Anterior cingulate cortex (tissue), 58 donors: ENCODE data around the gene CDADC1.

Experiments
- DNase-seq, 58 donors: peaks; one replicate each; lab custom pipeline; 2025; lab: John Stamatoyannopoulos, UW

The CDADC1 gene

DNA sequence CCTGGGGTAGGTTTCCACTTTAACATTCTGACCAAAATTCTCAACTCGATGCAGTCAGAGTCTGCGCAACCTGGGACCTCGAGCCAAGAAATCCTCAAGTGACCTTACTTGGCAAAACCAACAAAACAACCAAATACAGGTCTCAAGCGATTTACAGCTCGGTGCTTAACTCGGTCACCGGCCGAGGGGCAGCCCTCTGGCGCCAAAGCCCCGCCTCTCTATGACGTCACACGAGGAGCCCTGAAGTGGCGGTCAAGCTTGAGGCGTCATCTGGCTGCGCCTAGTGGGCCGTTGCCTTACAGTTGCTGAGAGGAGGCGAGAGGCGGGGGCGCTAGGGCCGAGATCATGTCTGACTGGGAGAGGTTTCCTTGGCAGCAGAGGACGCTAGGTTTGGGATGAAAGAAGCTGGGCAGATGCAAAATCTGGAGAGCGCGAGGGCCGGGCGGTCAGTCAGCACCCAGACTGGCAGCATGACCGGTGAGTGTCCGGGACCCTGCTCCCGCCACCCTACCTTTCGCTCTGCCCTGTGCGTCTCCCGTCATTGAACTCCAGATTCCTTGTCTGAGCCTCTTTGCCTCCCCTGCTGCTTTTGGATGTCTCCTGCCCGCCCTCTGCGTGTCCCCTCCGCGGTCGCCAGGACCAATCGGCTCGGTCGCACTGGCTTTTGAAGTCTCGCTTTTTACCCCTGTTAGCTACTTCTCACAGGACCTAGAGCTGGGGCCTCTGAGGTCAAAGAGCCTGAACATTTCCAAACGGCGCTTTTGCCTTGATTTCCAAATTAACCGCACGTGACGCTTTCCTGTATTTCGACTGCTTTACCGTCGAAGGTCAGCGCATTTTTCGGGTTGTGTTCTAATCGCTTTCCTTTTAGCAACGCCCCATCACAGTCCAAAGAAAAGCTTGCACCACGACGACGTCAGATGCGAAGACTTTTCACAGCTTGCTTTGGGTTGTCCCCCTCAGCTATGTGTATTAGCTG is at the start of gene CDADC1:
TSS of gene CDADC1 (plus strand) at position 283 of the 979 bp plus-strand sequence. CDS start at position 396, 113 bp downstream.
- DNase-seq, result peak; percentile 46 to 98 (median 92)

DNA sequence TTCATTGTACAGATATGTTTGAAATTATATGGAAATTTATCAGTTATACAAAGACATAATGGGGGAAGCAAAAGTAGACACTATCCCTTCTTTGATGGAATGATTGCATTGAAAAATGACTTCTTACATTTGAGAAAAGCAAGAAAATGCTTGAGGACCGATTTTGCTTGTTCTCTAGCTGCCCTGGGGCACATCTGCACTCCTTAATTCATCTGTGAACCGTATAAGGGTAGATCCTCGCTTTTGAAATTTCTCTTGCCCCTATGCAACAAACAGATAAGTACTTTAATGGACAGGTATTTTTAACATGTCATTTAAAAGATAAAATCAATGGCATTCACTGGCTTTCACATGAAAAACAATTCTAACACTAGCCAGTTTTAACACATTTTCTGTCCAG is 41.1 kb upstream of the CDADC1 start:
- no peak for DNase-seq

DNA sequence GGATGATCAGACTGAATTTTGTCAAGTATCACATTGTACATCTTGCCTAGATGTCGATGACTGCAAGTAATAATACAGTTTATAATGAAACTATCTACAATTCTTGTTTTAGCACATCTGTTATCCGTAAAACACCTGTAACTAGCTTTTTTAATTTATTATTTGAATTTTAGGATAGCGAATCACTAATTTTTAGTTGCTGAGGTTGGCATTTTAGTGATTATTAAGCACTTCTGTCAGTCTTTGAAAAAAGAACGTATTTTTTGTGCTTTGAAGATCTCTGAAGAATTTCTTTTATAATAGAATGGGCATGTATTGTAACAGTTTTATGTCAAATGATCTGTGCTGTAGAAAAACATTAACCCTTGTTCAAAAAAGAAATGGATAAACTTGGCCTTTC is 39.1 kb upstream of the CDADC1 start:
- no peak for DNase-seq

DNA sequence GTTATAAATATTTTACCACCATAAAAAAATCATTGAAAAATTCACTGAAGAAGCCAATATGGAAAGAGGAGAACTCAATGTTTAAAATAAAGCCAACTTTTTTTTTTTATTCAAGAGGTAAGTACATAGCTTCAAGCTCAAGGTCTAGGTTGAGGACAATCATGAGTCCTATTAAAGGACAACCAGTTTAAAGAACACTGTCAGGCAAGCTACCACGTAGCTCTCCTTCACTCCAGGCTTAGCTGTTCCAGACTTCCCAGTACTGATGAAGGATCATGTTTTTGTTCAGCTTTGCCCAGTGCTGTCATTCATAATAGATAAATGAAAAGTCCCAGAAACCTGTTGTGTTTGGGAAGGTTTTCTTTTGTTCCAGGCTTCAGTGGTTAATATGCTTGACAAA is 37.6 kb upstream of the CDADC1 start:
- DNase-seq, result no peak

DNA sequence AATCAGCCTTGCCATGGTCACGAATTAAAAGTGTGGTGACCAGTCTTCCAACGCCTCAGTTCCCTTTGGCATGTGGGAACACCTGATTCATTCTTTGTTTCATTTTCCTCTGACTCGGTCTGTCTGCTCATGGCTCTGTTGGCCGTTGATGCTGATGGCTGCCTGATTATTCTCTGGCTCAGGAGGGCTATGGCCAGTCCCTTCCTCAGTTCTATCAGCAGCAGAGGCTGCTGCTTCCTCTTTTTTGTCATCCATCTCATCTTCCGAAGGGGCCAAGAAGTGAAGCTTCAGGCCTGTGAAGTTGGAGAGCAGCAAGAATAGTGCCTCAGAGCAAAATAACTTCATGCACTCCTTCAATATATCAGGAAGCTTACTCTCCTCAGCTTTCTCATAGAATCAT is 37.1 kb upstream of the CDADC1 start:
- no peak for DNase-seq

DNA sequence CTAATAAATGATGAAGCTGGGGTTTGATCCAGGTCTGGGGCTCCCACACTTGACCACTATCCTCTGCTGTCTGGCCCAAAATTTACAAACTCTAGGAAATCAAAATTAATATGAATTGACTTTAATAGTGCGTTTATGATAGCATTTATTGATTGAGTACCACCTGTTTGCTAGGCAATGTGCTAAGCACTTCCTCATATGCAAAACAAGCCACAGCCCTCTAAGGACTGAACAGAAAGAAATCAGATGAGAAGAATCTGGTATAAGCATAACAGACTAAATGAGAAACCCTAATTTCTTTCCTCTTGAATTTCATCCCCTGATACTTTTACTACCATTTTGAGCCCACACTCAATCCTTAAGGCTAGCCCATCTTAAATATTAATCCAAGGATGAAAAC is 34.2 kb upstream of the CDADC1 start:
- DNase-seq, result no peak

DNA sequence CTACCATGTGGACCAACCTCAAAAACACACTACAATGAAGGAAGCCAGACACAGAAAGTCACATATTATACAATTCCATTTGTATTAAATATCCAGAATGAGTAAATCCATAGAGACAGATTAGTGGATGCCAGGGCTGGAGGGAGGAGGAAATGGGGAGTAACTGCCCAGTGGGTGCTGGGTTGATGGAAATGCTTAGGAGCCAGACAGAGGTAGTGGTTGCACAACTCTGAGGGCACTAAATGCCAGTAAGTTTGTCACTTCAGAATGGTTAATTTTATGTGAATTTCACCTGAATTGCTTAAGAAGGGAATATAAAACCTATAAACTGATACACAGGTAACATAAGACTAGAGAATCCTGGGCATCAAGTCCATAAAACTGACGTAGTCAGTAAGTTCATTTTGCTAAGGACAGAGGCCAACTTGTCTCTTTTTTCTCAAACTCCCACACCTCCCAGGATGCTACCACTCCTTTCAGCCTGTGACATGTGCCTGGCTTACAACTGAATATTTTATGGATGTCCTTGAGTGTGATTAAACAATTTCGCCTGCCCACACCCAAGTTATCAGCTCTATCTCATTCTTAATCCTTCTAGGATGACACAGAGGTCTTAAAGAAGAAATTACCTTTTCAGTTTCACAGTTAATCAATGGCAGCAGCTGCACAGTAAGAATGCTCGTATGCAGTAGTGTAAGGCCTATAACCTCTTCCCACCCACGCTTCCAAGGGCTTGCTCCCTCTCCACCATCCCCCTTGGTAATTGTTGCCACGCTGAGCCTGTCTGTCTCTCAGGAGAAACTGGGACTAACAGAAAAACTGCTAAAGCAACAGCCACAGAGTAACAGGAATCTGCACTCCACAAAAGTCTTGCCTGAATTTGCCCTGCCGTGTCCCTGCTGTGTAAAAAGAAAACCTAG is 33.5 kb upstream of the CDADC1 start:
- DNase-seq, result peak in 1 of 58 donors; percentile 44

DNA sequence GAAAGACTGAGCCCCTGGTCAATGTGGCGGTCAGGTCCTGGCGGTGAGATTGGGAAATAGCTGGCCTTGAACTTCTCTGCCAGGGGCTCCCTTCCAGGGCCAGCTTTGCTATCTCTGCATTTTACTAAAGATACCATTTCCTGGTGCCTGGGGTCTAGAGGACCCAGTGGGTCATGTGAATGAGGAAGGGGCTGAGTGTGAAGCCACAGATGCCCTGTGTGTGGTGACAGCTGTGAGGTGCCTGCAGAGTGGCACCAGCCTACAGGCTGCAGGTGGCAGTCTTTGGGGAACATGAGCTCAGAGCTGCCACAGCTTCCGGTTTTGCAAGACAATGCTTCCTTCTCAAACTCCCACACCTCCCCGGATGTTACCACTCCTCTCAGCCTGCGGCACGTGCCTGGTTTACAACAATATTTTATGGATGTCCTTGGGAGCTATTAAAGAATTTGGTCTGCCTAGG is 32.8 kb upstream of the CDADC1 start:
- peak in 4 of 58 donors; percentile 7 to 44 (median 17) for DNase-seq

DNA sequence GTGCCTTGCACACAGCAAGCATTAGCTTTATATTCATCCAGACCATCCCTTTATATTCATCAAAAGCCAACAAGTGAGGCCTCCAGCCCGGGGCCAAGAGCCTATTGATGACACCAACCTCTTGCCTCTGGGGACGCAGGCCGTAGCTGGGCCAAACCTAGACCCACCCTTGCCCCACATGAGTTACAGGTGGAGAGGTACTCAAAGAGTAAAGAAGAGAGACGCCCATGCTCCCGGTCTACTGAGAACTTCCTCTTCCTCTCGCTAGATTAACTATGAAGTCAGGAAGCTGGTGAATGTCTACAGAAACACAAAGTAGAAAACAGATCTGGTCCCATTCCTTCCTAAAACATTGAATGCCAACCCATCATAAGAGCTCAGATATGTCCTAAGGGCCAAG is 31.4 kb upstream of the CDADC1 start:
- DNase-seq, result no peak

DNA sequence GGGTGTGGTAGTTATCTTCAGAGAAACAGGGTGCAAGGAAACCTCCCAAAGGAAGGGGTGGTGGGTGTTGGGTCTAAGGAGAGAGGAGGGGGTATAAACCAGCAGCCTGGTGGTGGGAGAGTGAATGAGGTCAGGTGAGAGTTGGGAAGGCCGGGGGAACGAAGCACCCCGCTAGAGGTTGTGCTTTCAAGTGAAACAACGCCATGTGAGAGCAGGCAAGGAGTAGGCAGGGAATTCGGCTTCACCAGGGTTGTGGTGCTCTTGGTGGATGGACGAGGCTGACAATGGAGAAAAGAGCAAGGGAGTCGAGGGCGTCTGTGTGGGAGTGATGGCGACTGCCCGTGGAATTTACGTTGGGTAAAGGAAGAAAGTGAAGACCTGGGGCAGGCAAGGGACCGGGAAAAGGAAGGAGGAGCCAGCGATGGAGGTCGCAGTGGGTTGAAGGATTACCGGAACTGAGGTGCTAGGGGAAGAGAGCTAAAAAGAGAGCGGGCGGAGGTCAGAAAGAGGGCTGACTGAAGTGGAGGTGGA is 29.7 kb upstream of the CDADC1 start:
- DNase-seq, result no peak

DNA sequence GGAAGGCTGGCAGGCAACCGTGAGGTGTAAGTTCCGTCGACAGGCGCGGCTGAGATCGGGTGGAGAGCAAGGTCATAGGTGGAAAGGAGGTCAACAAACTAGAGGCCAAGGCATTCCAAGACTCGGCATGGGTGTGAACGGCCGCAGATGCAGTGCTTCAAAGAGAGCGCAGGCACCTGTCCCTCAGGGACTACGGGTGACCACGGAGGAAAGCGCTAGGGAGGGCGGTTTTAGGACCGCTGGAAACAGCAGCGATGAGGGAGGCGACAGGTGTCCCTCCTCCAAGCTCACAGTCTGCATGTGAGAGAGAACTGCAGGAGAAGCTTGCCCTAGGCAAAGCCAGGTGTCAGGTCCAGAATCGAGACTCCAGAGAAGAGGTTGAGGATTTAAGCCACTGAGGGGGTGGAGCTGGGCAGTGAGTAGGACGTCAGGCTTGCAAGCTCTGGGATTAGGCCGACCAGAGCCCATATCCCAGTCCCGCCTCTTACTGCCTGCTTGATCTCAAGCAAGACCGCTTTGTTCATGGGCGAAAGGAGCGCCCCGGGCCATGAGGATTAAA is 29.2 kb upstream of the CDADC1 start:
- no peak for DNase-seq

DNA sequence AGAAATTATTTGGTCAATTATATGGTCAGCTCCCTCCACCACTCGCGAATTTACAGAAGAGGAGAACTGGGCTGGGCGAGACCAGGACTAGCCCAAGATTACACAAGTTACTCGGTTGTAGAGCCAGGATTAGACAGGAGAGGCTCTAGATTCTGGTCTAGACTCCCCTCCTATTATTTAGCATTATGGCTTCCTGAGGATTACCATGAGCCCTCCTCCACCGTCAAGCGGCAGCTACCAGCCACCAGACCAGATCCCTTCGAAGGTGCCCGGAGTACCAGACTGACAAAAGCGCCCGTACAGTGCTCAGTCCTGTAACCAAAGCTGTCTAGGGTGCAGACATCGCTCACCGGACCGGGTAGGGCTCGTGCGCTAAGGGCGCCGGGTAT is 28.1 kb upstream of the CDADC1 start:
- no peak for DNase-seq

DNA sequence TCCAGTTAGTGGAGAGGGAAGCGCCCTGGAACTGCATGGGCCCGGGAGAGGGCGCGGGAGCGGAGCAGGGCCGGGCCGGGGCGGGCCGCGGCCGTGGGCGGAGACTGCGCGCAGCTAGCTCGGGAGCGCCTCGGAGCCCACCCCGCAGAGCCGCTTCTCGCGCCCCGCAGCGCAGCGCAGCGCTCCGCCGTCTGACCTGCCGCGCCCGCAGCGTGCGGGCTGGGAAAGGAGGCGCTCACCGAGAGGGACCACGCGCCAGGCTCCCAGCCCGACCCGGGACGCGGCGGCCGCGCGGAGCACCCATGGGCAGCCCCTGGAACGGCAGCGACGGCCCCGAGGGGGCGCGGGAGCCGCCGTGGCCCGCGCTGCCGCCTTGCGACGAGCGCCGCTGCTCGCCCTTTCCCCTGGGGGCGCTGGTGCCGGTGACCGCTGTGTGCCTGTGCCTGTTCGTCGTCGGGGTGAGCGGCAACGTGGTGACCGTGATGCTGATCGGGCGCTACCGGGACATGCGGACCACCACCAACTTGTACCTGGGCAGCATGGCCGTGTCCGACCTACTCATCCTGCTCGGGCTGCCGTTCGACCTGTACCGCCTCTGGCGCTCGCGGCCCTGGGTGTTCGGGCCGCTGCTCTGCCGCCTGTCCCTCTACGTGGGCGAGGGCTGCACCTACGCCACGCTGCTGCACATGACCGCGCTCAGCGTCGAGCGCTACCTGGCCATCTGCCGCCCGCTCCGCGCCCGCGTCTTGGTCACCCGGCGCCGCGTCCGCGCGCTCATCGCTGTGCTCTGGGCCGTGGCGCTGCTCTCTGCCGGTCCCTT is 27.5 kb upstream of the CDADC1 start, which contains the start of gene MLNR:
TSS of gene MLNR (plus strand) at position 303 of the 820 bp plus-strand sequence. CDS start at position 303, 0 bp downstream.
- no peak for DNase-seq

DNA sequence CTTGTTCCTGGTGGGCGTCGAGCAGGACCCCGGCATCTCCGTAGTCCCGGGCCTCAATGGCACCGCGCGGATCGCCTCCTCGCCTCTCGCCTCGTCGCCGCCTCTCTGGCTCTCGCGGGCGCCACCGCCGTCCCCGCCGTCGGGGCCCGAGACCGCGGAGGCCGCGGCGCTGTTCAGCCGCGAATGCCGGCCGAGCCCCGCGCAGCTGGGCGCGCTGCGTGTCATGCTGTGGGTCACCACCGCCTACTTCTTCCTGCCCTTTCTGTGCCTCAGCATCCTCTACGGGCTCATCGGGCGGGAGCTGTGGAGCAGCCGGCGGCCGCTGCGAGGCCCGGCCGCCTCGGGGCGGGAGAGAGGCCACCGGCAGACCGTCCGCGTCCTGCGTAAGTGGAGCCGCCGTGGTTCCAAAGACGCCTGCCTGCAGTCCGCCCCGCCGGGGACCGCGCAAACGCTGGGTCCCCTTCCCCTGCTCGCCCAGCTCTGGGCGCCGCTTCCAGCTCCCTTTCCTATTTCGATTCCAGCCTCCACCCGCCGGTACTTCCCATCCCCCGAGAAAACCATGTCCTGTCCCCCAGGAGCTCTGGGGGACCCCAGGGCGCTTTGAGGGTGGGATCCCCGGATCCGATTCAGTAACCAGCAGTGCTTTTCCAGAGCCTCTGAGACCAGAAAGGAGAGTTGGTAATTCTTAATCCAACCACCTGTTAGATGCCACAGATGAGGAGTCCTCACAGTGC is 26.7 kb upstream of the CDADC1 start:
- no peak for DNase-seq

DNA sequence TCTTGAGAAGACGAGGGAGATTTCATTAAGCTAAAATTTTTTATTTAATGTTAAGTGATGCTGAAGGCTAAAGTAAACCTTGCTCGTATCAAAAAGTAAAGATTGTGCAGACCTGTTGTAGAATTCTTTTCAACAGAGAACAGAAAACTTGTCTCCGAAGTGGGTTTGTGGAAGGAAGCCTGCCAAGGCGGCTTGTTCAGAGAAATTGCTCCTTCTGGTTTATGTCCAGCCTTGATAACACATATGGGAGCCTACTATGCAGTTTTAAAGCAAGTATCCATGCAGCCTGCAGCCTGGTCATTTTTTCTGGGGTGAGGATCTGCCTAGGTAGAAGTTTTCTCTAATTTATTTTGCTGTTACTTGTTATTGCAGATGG is 26.1 kb upstream of the CDADC1 start:
- no peak for DNase-seq

DNA sequence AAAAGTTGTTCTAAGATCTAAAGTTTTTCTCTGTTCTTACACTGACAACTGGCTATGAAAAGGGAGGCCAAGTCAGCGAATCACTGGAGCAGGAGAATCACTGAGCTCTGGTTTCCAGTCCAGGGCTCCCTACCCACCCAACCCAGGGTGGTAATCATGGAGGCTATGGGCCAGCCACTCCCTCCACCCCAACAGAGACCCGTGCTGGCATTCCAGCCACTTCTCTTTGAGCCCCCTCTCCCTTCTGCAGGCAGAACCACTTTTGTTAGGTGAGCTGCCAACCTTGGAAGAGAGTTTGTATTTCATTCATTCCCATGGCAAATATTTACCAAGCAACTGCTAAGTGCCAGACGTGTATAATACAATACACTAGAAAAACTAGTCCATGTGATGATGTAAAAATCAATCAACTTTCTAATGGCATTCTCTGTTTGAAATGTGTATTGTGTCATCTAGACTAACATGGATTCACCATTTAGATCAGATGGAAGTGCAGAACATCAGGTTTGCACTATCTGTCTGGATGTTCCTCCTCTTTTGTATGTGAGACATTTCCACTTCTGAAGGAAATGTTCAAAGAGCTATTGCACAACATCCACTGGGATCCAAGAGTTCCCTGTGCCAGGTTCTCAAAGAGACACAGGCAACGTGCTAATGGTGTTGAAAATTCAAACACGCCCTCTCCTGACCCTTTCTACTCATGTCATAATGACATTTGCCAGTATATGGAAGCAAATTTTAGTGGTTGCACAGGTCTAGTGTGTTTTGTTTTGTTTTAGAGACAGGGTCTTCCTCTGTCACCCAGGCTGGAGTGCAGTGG is 22.3 kb upstream of the CDADC1 start:
- no peak for DNase-seq

DNA sequence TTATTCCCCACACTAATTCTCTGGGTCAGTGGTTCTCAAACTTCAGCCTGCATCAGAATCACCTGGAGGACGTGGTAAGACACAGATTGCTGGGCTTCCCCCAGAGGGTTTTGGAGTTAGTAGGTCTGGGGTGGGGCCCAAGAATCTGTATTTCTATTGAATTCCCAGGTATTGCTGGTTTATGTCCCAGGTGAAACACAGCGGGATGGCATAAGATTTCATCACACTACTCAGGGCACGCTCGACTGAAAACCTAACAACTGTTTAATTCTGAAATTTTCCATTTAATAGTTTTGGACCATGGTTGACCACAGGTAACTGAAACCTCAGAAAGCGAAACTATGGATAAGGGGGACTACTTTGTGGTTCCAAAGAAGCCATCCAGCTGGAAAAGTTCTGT is 21.1 kb upstream of the CDADC1 start:
- no peak for DNase-seq

DNA sequence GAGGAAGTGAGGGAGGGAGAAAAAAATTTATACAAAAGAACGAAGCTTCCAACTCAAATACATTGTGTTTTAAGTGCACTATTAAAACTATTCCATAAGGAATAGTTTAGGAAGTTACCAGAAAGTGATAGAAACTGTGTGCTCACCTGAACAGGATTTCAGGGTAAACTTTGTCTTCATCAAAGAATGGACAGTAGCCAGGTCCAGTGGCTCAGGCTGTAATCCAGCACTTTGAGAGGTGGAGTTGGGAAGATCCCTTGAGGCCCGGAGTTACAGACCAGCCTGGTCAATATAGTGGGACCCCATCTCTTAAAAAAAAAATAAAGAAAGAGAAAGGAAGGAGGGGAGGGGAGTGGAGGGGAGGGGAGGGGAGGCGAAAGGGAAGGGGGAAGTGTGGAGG is 13.0 kb upstream of the CDADC1 start:
- DNase-seq, result no peak
